GM19239 (cell line): ENCODE data around the gene GPC3.

Experiments used
- DNase-seq: peaks from one replicate; pipeline ENCODE4 v3.0.0; 2011; ENCODE audit warnings: low spot score; ENCODE audit not compliant: insufficient read length
- FAIRE-seq: peaks from 2 replicates; lab custom pipeline; 2011; peaks lifted over from hg19 to GRCh38; lab: Jason Lieb, UNC

GPC3 gene

DNA sequence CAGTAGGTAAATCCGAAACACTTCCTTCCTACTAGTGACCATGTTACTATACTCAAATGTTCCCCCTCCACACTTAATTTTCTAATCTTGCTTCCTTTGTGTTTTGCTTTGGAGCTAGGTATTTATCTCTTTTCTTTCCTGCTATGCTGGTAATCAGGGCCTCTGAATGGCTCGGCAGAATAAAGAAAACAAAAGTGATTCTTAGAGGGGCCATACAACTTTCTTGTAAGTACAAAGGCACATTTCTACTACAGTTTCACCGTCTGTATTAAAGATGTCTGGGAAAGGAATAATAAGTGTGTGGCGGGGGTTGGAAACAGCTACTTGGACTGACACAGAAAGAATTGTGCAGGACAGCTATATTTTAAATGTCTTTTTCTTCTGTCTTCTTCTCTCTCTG lies 50.3 kb downstream of the GPC3 start:
- FAIRE-seq: no peak
- DNase-seq: no peak

- no peak for DNase-seq
- no peak for FAIRE-seq
Measured at GRCh38 chrX:133933316-133933715, 52.1 kb downstream of the GPC3 start.

- peak; percentile 55 for FAIRE-seq
Measured at GRCh38 chrX:133929836-133930464, 55.4 kb downstream of the GPC3 start.

GRCh38 chrX:133928365-133928764 lies 57.0 kb downstream of the GPC3 start:
- DNase-seq (no peak), FAIRE-seq (peak; percentile 71)

More at GRCh38 chrX:133929836-133930464, 55.4 kb downstream of the GPC3 start:
- DNase-seq: no peak

- FAIRE-seq: no peak
- DNase-seq: no peak
Measured at GRCh38 chrX:133926809-133927208, 58.6 kb downstream of the GPC3 start.

DNA sequence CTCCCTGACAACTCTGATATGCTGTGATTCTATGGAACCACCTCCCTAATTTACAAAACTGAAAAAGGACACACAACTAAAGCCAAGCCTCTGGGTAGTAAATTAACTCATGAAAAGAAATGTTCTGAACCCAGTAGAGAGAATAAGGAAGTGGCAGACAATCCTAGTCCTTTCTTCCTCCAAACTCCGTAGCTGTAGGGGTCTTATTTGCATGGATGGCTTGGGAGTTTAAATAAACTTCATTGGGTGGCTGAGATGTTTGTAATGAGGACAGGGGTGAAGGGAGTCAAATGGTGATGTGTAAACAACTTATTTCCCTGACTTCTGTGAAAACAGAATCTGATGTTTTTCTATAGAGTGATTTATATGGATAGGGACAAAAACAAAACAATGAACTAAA lies 59.3 kb downstream of the GPC3 start:
- FAIRE-seq: no peak
- no peak for DNase-seq

GRCh38 chrX:133924548-133924947 lies 60.8 kb downstream of the GPC3 start:
- FAIRE-seq: no peak
- no peak for DNase-seq

- DNase-seq (no peak), FAIRE-seq (peak; percentile 37)
Measured at GRCh38 chrX:133923548-133923947, 61.8 kb downstream of the GPC3 start.

GRCh38 chrX:133923113-133923512 lies 62.3 kb downstream of the GPC3 start:
- peak; percentile 7 for DNase-seq
- peak; percentile 96 for FAIRE-seq

DNA sequence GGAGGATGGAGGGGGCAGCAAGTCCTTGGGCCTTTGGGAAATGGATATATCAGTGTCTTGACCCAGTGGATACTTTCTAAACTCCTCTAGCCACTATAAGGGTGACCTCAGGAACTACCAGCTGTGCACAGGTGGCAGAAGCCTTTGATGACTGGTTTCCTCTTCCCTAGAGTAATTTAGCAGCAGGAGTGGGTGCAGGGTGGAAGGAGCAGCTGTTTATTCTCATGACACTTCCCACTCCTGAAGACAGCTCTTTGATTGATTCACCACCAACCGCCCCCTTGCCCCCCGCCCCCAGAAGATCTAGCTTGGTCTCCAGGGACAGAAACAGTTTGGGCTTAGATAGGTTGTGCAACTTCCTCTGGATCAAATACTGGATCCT lies 63.0 kb downstream of the GPC3 start:
- DNase-seq: no peak
- FAIRE-seq: peak; percentile 68

DNA sequence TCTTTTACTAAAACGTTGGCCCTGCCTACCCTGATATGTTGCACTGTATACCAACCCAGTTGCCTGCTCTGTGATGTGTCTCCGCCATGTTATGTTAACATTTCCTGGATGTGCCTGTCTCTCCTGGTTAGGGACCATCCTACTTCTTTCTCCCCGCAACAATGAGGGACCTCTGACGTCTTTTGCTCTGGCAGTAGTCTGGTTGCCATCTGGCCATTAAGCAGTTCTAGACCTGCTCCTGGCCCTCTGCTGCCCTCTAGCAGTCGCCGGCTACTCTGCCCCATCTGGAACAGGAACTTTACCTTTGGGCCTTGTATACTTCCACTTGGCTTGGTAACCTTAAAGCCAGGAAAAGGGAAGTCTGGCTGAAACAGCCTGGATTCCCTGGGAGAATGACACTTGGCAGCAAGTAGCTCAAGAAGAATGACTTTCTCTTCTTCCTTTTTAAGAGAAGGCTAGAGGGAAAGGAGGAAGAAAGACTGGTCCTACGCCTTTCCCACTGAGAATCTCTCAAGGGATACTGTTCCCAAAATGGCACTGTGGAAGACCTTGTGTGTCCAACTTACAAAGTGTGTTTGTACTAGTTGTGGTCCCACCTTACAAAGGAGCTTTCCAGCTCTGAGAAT lies 63.5 kb downstream of the GPC3 start:
- peak; percentile 92 for FAIRE-seq

DNA sequence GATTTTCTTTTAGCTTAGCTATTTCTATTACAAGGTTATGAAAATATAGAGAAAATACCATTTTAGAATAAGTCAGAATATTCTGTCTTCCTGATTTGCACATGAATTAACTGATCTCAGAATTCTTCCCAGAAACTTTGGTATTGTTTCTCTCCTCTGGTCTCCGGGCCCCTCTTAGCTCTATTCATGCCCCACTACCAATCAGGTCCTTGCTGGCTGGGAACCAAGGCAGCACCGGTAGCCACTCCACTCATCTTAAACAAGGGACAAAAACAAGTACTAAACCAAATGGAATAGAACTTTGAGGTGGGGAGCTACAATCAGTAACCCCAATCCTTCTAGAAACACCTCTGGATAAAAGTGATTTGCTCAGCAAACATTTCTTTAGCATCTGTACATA lies 64.3 kb downstream of the GPC3 start:
- DNase-seq (no peak), FAIRE-seq (no peak)

More for the DNA sequence above, 63.5 kb downstream of the GPC3 start:
- no peak for DNase-seq

DNA sequence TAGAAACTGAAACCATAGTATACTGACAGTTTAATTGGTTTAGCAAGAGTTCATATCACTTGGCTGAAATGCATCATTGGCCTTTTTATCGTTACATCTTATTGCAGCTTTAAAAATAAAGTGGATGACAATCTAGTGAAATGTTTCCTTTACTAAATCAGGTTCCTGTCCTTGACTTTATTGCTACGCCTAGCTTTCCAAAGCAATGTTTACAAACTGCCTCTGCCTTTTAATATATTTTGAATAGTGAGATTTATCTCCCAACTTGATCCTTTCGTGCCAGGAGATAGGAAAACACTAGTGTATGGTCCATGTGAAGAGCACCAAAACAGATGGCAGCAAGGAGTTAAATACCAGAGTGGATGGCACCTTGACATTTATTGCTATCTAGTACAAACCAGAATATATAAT lies 67.0 kb downstream of the GPC3 start:
- FAIRE-seq (no peak), DNase-seq (no peak)

GRCh38 chrX:133916984-133917722 lies 68.2 kb downstream of the GPC3 start:
- DNase-seq (no peak), FAIRE-seq (no peak)

GRCh38 chrX:133913658-133914388 lies 71.6 kb downstream of the GPC3 start:
- no peak for FAIRE-seq
- no peak for DNase-seq

GRCh38 chrX:133913009-133913408 lies 72.4 kb downstream of the GPC3 start:
- FAIRE-seq: no peak
- DNase-seq: no peak

- FAIRE-seq (no peak), DNase-seq (no peak)
Measured at GRCh38 chrX:133911825-133912495, 73.4 kb downstream of the GPC3 start.

- DNase-seq (no peak), FAIRE-seq (peak; percentile 14)
Measured at GRCh38 chrX:133910539-133910938, 74.9 kb downstream of the GPC3 start.

- DNase-seq (no peak), FAIRE-seq (no peak)
Measured at GRCh38 chrX:133909888-133910287, 75.5 kb downstream of the GPC3 start.

DNA sequence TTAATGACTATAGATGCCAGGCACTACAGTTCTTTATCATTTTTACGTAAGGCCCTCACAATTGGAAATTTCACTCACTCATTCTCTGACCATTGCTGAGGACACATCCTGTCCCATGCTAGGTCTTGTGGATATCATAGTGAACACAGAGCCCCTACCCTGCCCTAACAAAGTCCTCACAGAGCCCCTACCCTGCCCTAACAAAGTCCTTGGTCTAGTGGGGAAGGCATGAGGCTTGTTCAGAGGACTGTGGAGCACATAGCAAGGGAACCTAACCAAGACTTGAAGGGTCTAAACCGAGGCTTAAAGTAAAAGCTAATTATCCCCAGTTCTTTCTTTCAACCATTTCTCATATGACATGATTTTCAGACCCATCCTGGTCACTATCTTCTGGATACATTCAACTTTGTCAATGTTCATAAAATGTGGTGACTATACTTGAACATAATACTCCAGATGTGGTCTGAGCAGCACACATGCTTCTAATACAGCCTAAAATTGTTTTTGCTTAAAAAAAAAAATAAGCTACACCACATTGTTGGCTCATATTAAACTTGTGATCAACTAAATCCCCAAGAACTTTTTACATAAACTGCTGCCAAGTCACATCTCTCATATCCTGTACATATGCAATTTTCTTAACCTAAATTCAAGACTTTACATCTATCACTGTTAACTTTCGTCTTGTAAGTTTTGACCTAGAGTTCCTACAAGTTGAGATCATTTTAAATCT lies 77.0 kb downstream of the GPC3 start:
- DNase-seq: no peak
- FAIRE-seq: no peak
